HCT116 (cell line): ENCODE data around the gene PRR12. TPM values are rescaled to one million over a fixed set of nuclear protein-coding genes. Genes with fewer than 3 reads are reported as not detected.

Experiments used
- ATAC-seq: fragments of 200-7000 bp; cut with Tn5 transposase; 2 replicates; pipeline ENCODE4 v1.9.1; 2020; ENCODE audit warnings: mild to moderate bottlenecking, moderate library complexity
- BruUV-seq: library from RNA; stranded (reverse); fragments of 400-500 nt; replicated peaks from 2 replicates; lab custom pipeline; 2021; lab: Mats Ljungman, UMichigan
- CTCF ChIA-PET: fragments of 300-600 bp; sonication (Branson Sonifier 250); formaldehyde crosslinking; loops from one replicate; lab custom pipeline; 2021; ENCODE audit warnings: antibody characterized with exemption; lab: Charles Lee
- POLR2A ChIA-PET: fragments of 300-600, 350-600 bp; sonication (Branson Sonifier 250); formaldehyde crosslinking; loops from one replicate; lab custom pipeline; 2021; ENCODE audit warnings: antibody characterized with exemption; lab: Charles Lee
- RAD21 ChIA-PET, 2 experiments: fragments of 300-600 bp; sonication (Branson Sonifier 250); formaldehyde crosslinking; loops; one replicate each; lab custom pipeline; 2023; ENCODE audit warnings: low total read pairs in 2 of 2; ENCODE audit not compliant: uncharacterized antibody in 2 of 2, unreplicated experiment in 2 of 2, low non-redundant PET in 1 of 2; lab: Charles Lee
- DNase-seq: peaks from one replicate; pipeline ENCODE4 v3.0.0-alpha.2; 2010; ENCODE audit warnings: low read depth, low spot score
- H2AFZ ChIP-seq: fragments of 200-600 bp; shearing (Covaris generic), sonication (generic); 2 replicates; pipeline ENCODE4 v1.6.1; 2017; ENCODE audit warnings: low read depth, mixed run types, mixed read lengths, antibody characterized with exemption, low read length; ENCODE audit not compliant: poor library complexity, severe bottlenecking
- H3K27ac ChIP-seq: 2 replicates; pipeline ENCODE4 v1.5.1; 2012; ENCODE audit warnings: low read depth, low read length
- H3K27me3 ChIP-seq: fragments of 200-600 bp; sonication (generic); 2 replicates; pipeline ENCODE4 v1.6.1; 2016; ENCODE audit warnings: mixed run types, low read length, mixed read lengths; ENCODE audit not compliant: insufficient read depth
- H3K36me3 ChIP-seq, 2 experiments: fragments of 200-500 bp in 1 of 2; fragments of 200-600 bp in 1 of 2; sonication (Bioruptor generic) in 1 of 2; sonication (generic) in 1 of 2; 2 replicates each; pipeline versions ENCODE4 v1.5.1 to v1.6.1; 2014 to 2016; ENCODE audit warnings: low read length in 2 of 2, inconsistent platforms in 1 of 2, mixed read lengths in 1 of 2, mixed run types in 1 of 2; ENCODE audit not compliant: insufficient read depth in 2 of 2, control insufficient read depth in 1 of 2
- H3K4me1 ChIP-seq, 2 experiments: fragments of 200-600 bp in 1 of 2; sonication (generic) in 1 of 2; 2 replicates each; pipeline versions ENCODE4 v1.5.1 to v1.6.1; 2012 to 2017; ENCODE audit warnings: low read length in 2 of 2, inconsistent platforms in 1 of 2, mild to moderate bottlenecking in 1 of 2, mixed read lengths in 1 of 2, mixed run types in 1 of 2, moderate library complexity in 1 of 2; ENCODE audit not compliant: insufficient read depth in 2 of 2, control insufficient read depth in 1 of 2
- H3K4me2 ChIP-seq: fragments of 200-600 bp; sonication (generic); 2 replicates; pipeline ENCODE4 v1.6.1; 2017; ENCODE audit warnings: mixed run types, low read length, mixed read lengths
- H3K4me3 ChIP-seq, 2 experiments: fragments of 200-600 bp in 1 of 2; sonication (generic) in 1 of 2; replicated peaks in 1 of 2; 2 replicates each; pipeline ENCODE4 v1.5.1; 2011 to 2016; ENCODE audit warnings: low read length in 2 of 2, control low read depth in 1 of 2, low read depth in 1 of 2, mild to moderate bottlenecking in 1 of 2, mixed read lengths in 1 of 2, mixed run types in 1 of 2
- H3K79me2 ChIP-seq: fragments of 200-600 bp; sonication (generic); 2 replicates; pipeline ENCODE4 v1.6.1; 2017; ENCODE audit warnings: mild to moderate bottlenecking, mixed run types, low read length, moderate library complexity, mixed read lengths; ENCODE audit not compliant: insufficient read depth
- H3K9ac ChIP-seq: fragments of 200-600 bp; sonication (generic); 2 replicates; pipeline ENCODE4 v1.6.1; 2016; ENCODE audit warnings: low read length, mixed read lengths
- H3K9me2 ChIP-seq: fragments of 200-600 bp; sonication (generic), shearing (Covaris generic); 2 replicates; pipeline ENCODE4 v1.6.1; 2017; ENCODE audit warnings: mixed run types, mild to moderate bottlenecking, moderate library complexity; ENCODE audit not compliant: insufficient read depth
- H3K9me3 ChIP-seq, 2 experiments: fragments of 200-500 bp in 1 of 2; fragments of 200-600 bp in 1 of 2; sonication (Bioruptor generic) in 1 of 2; sonication (generic) in 1 of 2; 2 replicates each; pipeline ENCODE4 v1.6.1; 2014 to 2017; ENCODE audit warnings: low read length in 2 of 2, mixed read lengths in 2 of 2, inconsistent platforms in 1 of 2, low read depth in 1 of 2, mild to moderate bottlenecking in 1 of 2, mixed run types in 1 of 2, moderate library complexity in 1 of 2; ENCODE audit not compliant: control insufficient read depth in 1 of 2, insufficient read depth in 1 of 2
- H4K20me1 ChIP-seq: fragments of 200-600 bp; sonication (generic), shearing (Covaris generic); 2 replicates; pipeline ENCODE4 v1.6.1; 2017; ENCODE audit warnings: mixed run types, mild to moderate bottlenecking, moderate library complexity; ENCODE audit not compliant: insufficient read depth
- CEBPB ChIP-seq: IDR thresholded peaks from 2 replicates; pipeline ENCODE4 v1.6.1; 2012; ENCODE audit warnings: low read depth
- EGR1 ChIP-seq: IDR thresholded peaks from 2 replicates; pipeline ENCODE4 v1.6.1; 2012; ENCODE audit warnings: low read depth
- ELF1 ChIP-seq: IDR thresholded peaks from 2 replicates; pipeline ENCODE4 v1.6.1; 2012; ENCODE audit warnings: low read depth, borderline replicate concordance
- EZH2phosphoT487 ChIP-seq: fragments of 200-600 bp; IDR thresholded peaks from 2 replicates; pipeline ENCODE4 v1.6.1; 2018; ENCODE audit warnings: antibody characterized with exemption, borderline replicate concordance
- POLR2A ChIP-seq: IDR thresholded peaks from 2 replicates; pipeline ENCODE4 v1.7.0; 2011; ENCODE audit warnings: borderline replicate concordance; ENCODE audit not compliant: insufficient read depth, insufficient read length; ENCODE audit errors: extremely low read depth
- POLR2AphosphoS5 ChIP-seq: IDR thresholded peaks from 2 replicates; pipeline ENCODE4 v1.6.1; 2011; ENCODE audit warnings: mild to moderate bottlenecking, low read depth, low read length, moderate library complexity
- RAD21 ChIP-seq: IDR thresholded peaks from 2 replicates; pipeline ENCODE4 v1.6.1; 2012; ENCODE audit warnings: low read depth, mild to moderate bottlenecking
- SIN3A ChIP-seq: IDR thresholded peaks from 2 replicates; pipeline ENCODE4 v1.6.1; 2012; ENCODE audit warnings: low read depth
- SP1 ChIP-seq: IDR thresholded peaks from 2 replicates; pipeline ENCODE4 v1.6.1; 2012; ENCODE audit warnings: low read depth
- SRF ChIP-seq: IDR thresholded peaks from 2 replicates; pipeline ENCODE4 v1.6.1; 2012; ENCODE audit warnings: low read depth
- TCF7L2 ChIP-seq: IDR thresholded peaks from 2 replicates; pipeline ENCODE4 v1.7.0; 2011; ENCODE audit warnings: borderline replicate concordance, inconsistent platforms; ENCODE audit not compliant: insufficient read depth, insufficient read length; ENCODE audit errors: extremely low read depth
- YY1 ChIP-seq: IDR thresholded peaks from 2 replicates; pipeline ENCODE4 v1.6.1; 2011; ENCODE audit warnings: low read length, low read depth, moderate library complexity, mild to moderate bottlenecking; ENCODE audit not compliant: insufficient replicate concordance; ENCODE audit errors: extremely low read depth
- ZFX ChIP-seq: fragments of 450-650 bp; IDR thresholded peaks from 2 replicates; pipeline ENCODE4 v1.6.1; 2017
- ZNF274 ChIP-seq: fragments of 200-500 bp; sonication (Bioruptor generic); IDR thresholded peaks from 2 replicates; pipeline ENCODE4 v1.6.1; 2014; ENCODE audit warnings: mild to moderate bottlenecking, low read depth, low read length, inconsistent platforms
- intact Hi-C: fragments of 100-400 bp; cut with micrococcal nuclease; formaldehyde crosslinking; loops from 2 replicates; pipeline ENCODE4 v1.10.0; 2022
- total RNA-seq: library from RNA; stranded (reverse); gene quantifications from one replicate; pipeline ENCODE4 v1.2.1, GENCODE V29; 2021; ENCODE audit not compliant: unreplicated experiment
- TF ChIP-seq, protein P1 (sequence below): IDR thresholded peaks from 2 replicates; pipeline ENCODE4 v1.6.1; 2012
- TF ChIP-seq, protein P2 (sequence below), 3 experiments: fragments of 200-600 bp in 1 of 3; sonication (generic) in 1 of 3; IDR thresholded peaks in 2 of 3; conservative IDR thresholded peaks in 1 of 3; 2 replicates each; pipeline ENCODE4 v1.5.1; 2012 to 2017; ENCODE audit warnings: low read depth in 2 of 3, low read length in 2 of 3, antibody characterized with exemption in 1 of 3, borderline replicate concordance in 1 of 3, control low read depth in 1 of 3, mild to moderate bottlenecking in 1 of 3, mixed read lengths in 1 of 3, mixed run types in 1 of 3, moderate library complexity in 1 of 3; ENCODE audit not compliant: insufficient read depth in 1 of 3
- TF ChIP-seq, protein P3 (sequence below): IDR thresholded peaks from 2 replicates; pipeline ENCODE4 v1.6.1; 2011; ENCODE audit warnings: mild to moderate bottlenecking, low read length, moderate library complexity; ENCODE audit not compliant: insufficient replicate concordance; ENCODE audit errors: extremely low read depth
- TF ChIP-seq, protein P4 (sequence below): IDR thresholded peaks from 2 replicates; pipeline ENCODE4 v1.6.1; 2012; ENCODE audit warnings: low read depth
- TF ChIP-seq, protein P5 (sequence below): IDR thresholded peaks from 2 replicates; pipeline ENCODE4 v1.6.1; 2012

Gene PRR12
- total RNA-seq, 1 experiment from 2014 or later, result 26.9 TPM

DNA sequence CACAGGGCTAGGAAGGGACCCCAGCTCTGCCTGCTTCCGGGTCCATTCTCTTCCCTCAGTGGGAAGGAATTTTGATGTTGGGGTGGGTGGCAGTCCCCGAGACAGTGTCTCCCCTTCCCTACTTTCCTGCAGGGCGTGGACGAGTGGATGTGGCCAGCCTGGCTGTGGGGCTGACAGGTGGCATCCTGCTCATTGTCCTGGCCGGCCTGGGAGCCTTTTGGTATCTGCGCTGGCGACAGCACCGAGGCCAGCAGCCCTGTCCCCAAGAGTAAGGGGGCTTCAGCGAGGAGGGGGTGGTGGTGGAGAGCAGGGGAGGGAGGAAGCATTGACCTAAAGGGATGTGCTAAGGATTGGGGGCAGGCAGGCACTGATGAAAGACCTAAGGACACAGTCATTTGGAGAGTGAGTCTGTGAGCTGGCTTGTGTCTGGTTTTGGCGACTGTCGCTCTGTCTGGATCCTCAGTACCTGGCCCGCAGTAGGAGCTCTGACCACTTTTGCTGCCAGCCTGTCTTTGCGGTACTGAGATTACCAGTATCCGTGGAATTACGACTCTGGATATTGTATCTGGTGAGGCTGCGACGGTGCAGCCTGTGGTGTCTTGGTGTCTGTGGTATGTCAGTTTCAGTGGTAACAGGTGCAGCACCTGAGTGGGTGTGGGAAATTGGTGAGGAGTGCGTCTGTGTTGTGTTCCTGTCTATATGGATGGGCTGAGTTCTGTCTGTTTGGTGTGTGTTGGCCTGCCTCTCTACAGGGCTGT, 2.4 kb upstream of the PRR12 start:
- ChIA-PET POLR2A (interaction anchor here (1.0 to 1.2 kb wide), 2 partner anchors 8 to 52 kb away, joined by 3 read pairs; partner anchors contain the start of genes NOSIP, PRRG2 and RRAS), RAD21 (no interaction called here), CTCF (interaction anchor here (1.7 kb wide), 1 partner anchor 18 kb away, joined by 3 read pairs; no protein-coding TSS in a partner anchor)
- no peak for ATAC-seq
- Histone ChIP-seq H3K27me3 (no peaks in the 10 kb centered on the region), H3K9ac (no peak overlapping the region), H3K4me2 (no peak overlapping the region), H3K79me2 (peaks cover 13% of the 10 kb centered on the region), H3K9me3 (no peaks in the 10 kb centered on the region), H3K9me2 (no peaks in the 10 kb centered on the region), H2AFZ (no peak overlapping the region), H3K4me3 (no peak overlapping the region), H3K27ac (no peak overlapping the region), H3K36me3 (no peaks in the 10 kb centered on the region), H4K20me1 (no peaks in the 10 kb centered on the region), H3K4me1 (peaks cover 4 to 25% of the 10 kb centered on the region in 2 experiments; a peak in 3 of 4 replicates)
- BruUV-seq, result no TSS peak
- no peak for DNase-seq
- intact Hi-C loops, result no loop called here
- TF ChIP-seq SP1 (no peak), SRF (no peak), RAD21 (no peak), YY1 (no peak), EGR1 (no peak), ELF1 (no peak), TCF7L2 (no peak), ZNF274 (no peak), EZH2phosphoT487 (no peak), ZFX (no peak), POLR2AphosphoS5 (no peak), POLR2A (no peak), SIN3A (no peak), CEBPB (no peak)
- TF ChIP-seq, protein P1, sequence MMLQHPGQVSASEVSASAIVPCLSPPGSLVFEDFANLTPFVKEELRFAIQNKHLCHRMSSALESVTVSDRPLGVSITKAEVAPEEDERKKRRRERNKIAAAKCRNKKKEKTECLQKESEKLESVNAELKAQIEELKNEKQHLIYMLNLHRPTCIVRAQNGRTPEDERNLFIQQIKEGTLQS, result no peak
- TF ChIP-seq, protein P2, sequence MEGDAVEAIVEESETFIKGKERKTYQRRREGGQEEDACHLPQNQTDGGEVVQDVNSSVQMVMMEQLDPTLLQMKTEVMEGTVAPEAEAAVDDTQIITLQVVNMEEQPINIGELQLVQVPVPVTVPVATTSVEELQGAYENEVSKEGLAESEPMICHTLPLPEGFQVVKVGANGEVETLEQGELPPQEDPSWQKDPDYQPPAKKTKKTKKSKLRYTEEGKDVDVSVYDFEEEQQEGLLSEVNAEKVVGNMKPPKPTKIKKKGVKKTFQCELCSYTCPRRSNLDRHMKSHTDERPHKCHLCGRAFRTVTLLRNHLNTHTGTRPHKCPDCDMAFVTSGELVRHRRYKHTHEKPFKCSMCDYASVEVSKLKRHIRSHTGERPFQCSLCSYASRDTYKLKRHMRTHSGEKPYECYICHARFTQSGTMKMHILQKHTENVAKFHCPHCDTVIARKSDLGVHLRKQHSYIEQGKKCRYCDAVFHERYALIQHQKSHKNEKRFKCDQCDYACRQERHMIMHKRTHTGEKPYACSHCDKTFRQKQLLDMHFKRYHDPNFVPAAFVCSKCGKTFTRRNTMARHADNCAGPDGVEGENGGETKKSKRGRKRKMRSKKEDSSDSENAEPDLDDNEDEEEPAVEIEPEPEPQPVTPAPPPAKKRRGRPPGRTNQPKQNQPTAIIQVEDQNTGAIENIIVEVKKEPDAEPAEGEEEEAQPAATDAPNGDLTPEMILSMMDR (IDR thresholded peaks at IDR 0.05 in 2 of 3, conservative IDR thresholded peaks at IDR 0.05 in 1 of 3; ENCODE audit: borderline replicate concordance in 1 of 3, insufficient read depth in 1 of 3, low read depth in 2 of 3, low read length in 2 of 3), result no peak
- TF ChIP-seq, protein P3, sequence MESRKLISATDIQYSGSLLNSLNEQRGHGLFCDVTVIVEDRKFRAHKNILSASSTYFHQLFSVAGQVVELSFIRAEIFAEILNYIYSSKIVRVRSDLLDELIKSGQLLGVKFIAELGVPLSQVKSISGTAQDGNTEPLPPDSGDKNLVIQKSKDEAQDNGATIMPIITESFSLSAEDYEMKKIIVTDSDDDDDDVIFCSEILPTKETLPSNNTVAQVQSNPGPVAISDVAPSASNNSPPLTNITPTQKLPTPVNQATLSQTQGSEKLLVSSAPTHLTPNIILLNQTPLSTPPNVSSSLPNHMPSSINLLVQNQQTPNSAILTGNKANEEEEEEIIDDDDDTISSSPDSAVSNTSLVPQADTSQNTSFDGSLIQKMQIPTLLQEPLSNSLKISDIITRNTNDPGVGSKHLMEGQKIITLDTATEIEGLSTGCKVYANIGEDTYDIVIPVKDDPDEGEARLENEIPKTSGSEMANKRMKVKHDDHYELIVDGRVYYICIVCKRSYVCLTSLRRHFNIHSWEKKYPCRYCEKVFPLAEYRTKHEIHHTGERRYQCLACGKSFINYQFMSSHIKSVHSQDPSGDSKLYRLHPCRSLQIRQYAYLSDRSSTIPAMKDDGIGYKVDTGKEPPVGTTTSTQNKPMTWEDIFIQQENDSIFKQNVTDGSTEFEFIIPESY, result no peak
- TF ChIP-seq, protein P4, sequence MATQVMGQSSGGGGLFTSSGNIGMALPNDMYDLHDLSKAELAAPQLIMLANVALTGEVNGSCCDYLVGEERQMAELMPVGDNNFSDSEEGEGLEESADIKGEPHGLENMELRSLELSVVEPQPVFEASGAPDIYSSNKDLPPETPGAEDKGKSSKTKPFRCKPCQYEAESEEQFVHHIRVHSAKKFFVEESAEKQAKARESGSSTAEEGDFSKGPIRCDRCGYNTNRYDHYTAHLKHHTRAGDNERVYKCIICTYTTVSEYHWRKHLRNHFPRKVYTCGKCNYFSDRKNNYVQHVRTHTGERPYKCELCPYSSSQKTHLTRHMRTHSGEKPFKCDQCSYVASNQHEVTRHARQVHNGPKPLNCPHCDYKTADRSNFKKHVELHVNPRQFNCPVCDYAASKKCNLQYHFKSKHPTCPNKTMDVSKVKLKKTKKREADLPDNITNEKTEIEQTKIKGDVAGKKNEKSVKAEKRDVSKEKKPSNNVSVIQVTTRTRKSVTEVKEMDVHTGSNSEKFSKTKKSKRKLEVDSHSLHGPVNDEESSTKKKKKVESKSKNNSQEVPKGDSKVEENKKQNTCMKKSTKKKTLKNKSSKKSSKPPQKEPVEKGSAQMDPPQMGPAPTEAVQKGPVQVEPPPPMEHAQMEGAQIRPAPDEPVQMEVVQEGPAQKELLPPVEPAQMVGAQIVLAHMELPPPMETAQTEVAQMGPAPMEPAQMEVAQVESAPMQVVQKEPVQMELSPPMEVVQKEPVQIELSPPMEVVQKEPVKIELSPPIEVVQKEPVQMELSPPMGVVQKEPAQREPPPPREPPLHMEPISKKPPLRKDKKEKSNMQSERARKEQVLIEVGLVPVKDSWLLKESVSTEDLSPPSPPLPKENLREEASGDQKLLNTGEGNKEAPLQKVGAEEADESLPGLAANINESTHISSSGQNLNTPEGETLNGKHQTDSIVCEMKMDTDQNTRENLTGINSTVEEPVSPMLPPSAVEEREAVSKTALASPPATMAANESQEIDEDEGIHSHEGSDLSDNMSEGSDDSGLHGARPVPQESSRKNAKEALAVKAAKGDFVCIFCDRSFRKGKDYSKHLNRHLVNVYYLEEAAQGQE, result no peak
- TF ChIP-seq, protein P5, sequence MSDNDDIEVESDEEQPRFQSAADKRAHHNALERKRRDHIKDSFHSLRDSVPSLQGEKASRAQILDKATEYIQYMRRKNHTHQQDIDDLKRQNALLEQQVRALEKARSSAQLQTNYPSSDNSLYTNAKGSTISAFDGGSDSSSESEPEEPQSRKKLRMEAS, result no peak
